ENCODE data around the gene IQCC. TPM values are rescaled to one million over a fixed set of nuclear protein-coding genes. Genes with fewer than 3 reads are reported as not detected.

IQCC gene
- total and polyA plus RNA-seq, 2 donors, result 2.8 to 3.0 TPM

- no peaks in the 10 kb centered on the region for H3K27me3 ChIP-seq (ENCODE audit: control insufficient read depth in 2 of 2, insufficient read depth in 1 of 2, low read length in 1 of 2)
- peaks cover 10 to 27% of the 10 kb centered on the region in 2 donors for H3K4me1 ChIP-seq (ENCODE audit: control insufficient read depth in 2 of 2, insufficient read depth in 2 of 2, low read length in 2 of 2)
- peak within 1 kb of the TSS; percentile 83 to 88 for H3K4me3 ChIP-seq (ENCODE audit: low read length in 2 of 2)
- H3K9me3 ChIP-seq (ENCODE audit: control insufficient read depth in 2 of 2, insufficient read depth in 1 of 2, low read length in 1 of 2), result no peaks in the 10 kb centered on the region
- under 1% methylated on average over 79 of the region's 79 CpGs for WGBS
- peaks cover 26 to 28% of the 10 kb centered on the region in 2 donors for H3K36me3 ChIP-seq (ENCODE audit: control insufficient read depth in 2 of 2, insufficient read depth in 2 of 2, low read length in 1 of 2)
- H3K27ac ChIP-seq (ENCODE audit: low read depth in 1 of 2, low read length in 1 of 2), result peak within 1 kb of the TSS; percentile 86 to 98
- DNase-seq (ENCODE audit: low read depth in 6 of 9, low spot score in 9 of 9), result peak; percentile 59 to 93 (median 78)
Observed at GRCh38 chr1:32179443-32180185, 25.9 kb upstream of the IQCC start, which contains the start of gene TXLNA. Gene TXLNA, plus strand, starts transcription at chr1:32179675. Its CDS starts 671 bp downstream, at chr1:32180346.

GRCh38 chr1:32180186-32181060 lies 25.0 kb upstream of the IQCC start:
- H3K36me3 ChIP-seq (ENCODE audit: control insufficient read depth in 2 of 2, insufficient read depth in 2 of 2, low read length in 1 of 2), result peaks cover 25 to 31% of the 10 kb centered on the region in 2 donors
- H3K9me3 ChIP-seq (ENCODE audit: control insufficient read depth in 2 of 2, insufficient read depth in 1 of 2, low read length in 1 of 2), result no peaks in the 10 kb centered on the region
- WGBS, result 13% methylated on average over 36 of the region's 36 CpGs
- H3K4me3 ChIP-seq (ENCODE audit: low read length in 2 of 2), result peak overlapping the region; percentile 83 to 88
- H3K27ac ChIP-seq (ENCODE audit: low read depth in 1 of 2, low read length in 1 of 2), result peak overlapping the region; percentile 80 to 86
- H3K27me3 ChIP-seq (ENCODE audit: control insufficient read depth in 2 of 2, insufficient read depth in 1 of 2, low read length in 1 of 2), result no peaks in the 10 kb centered on the region
- DNase-seq (ENCODE audit: low read depth in 6 of 9, low spot score in 9 of 9), result no peak
- H3K4me1 ChIP-seq (ENCODE audit: control insufficient read depth in 2 of 2, insufficient read depth in 2 of 2, low read length in 2 of 2), result peaks cover 10 to 27% of the 10 kb centered on the region in 2 donors

GRCh38 chr1:32181065-32181464 lies 24.4 kb upstream of the IQCC start:
- H3K36me3 ChIP-seq (ENCODE audit: control insufficient read depth in 2 of 2, insufficient read depth in 2 of 2, low read length in 1 of 2), result peaks cover 30 to 33% of the 10 kb centered on the region in 2 donors
- no peak for DNase-seq (ENCODE audit: low read depth in 6 of 9, low spot score in 9 of 9)

GRCh38 chr1:32181563-32181962 lies 23.9 kb upstream of the IQCC start:
- Histone ChIP-seq H3K4me1 (ENCODE audit: control insufficient read depth in 2 of 2, insufficient read depth in 2 of 2, low read length in 2 of 2) (peaks cover 10 to 27% of the 10 kb centered on the region in 2 donors), H3K27me3 (ENCODE audit: control insufficient read depth in 2 of 2, insufficient read depth in 1 of 2, low read length in 1 of 2) (no peaks in the 10 kb centered on the region), H3K27ac (ENCODE audit: low read depth in 1 of 2, low read length in 1 of 2) (no peak overlapping the region), H3K36me3 (ENCODE audit: control insufficient read depth in 2 of 2, insufficient read depth in 2 of 2, low read length in 1 of 2) (peaks cover 35 to 37% of the 10 kb centered on the region in 2 donors), H3K4me3 (ENCODE audit: low read length in 2 of 2) (no peak overlapping the region), H3K9me3 (ENCODE audit: control insufficient read depth in 2 of 2, insufficient read depth in 1 of 2, low read length in 1 of 2) (no peaks in the 10 kb centered on the region)
- whole genome bisulfite sequencing, result 94% methylated on average over 5 of the region's 5 CpGs
- no peak for DNase-seq (ENCODE audit: low read depth in 6 of 9, low spot score in 9 of 9)

More at GRCh38 chr1:32181065-32181464, 24.4 kb upstream of the IQCC start:
- H3K4me3 ChIP-seq (ENCODE audit: low read length in 2 of 2), result peak overlapping the region in 1 of 2 donors; percentile 88
- no peaks in the 10 kb centered on the region for H3K27me3 ChIP-seq (ENCODE audit: control insufficient read depth in 2 of 2, insufficient read depth in 1 of 2, low read length in 1 of 2)
- no peaks in the 10 kb centered on the region for H3K9me3 ChIP-seq (ENCODE audit: control insufficient read depth in 2 of 2, insufficient read depth in 1 of 2, low read length in 1 of 2)
- H3K27ac ChIP-seq (ENCODE audit: low read depth in 1 of 2, low read length in 1 of 2), result no peak overlapping the region
- H3K4me1 ChIP-seq (ENCODE audit: control insufficient read depth in 2 of 2, insufficient read depth in 2 of 2, low read length in 2 of 2), result peaks cover 10 to 27% of the 10 kb centered on the region in 2 donors
- 96% methylated on average over 9 of the region's 9 CpGs for WGBS

- no peak for DNase-seq (ENCODE audit: low read depth in 6 of 9, low spot score in 9 of 9)
- no peak overlapping the region for H3K4me3 ChIP-seq (ENCODE audit: low read length in 2 of 2)
- peaks cover 10 to 27% of the 10 kb centered on the region in 2 donors for H3K4me1 ChIP-seq (ENCODE audit: control insufficient read depth in 2 of 2, insufficient read depth in 2 of 2, low read length in 2 of 2)
- no peak overlapping the region for H3K27ac ChIP-seq (ENCODE audit: low read depth in 1 of 2, low read length in 1 of 2)
- H3K27me3 ChIP-seq (ENCODE audit: control insufficient read depth in 2 of 2, insufficient read depth in 1 of 2, low read length in 1 of 2), result no peaks in the 10 kb centered on the region
- H3K9me3 ChIP-seq (ENCODE audit: control insufficient read depth in 2 of 2, insufficient read depth in 1 of 2, low read length in 1 of 2), result no peaks in the 10 kb centered on the region
- WGBS, result 98% methylated on average over 6 of the region's 6 CpGs
- peaks cover 37 to 40% of the 10 kb centered on the region in 2 donors for H3K36me3 ChIP-seq (ENCODE audit: control insufficient read depth in 2 of 2, insufficient read depth in 2 of 2, low read length in 1 of 2)
Observed at GRCh38 chr1:32182060-32182459, 23.4 kb upstream of the IQCC start.

- H3K36me3 ChIP-seq (ENCODE audit: control insufficient read depth in 2 of 2, insufficient read depth in 2 of 2, low read length in 1 of 2), result peaks cover 57 to 66% of the 10 kb centered on the region in 2 donors
- H3K4me1 ChIP-seq (ENCODE audit: control insufficient read depth in 2 of 2, insufficient read depth in 2 of 2, low read length in 2 of 2), result peaks cover 8 to 18% of the 10 kb centered on the region in 2 donors
- DNase-seq (ENCODE audit: low read depth in 6 of 9, low spot score in 9 of 9), result no peak
Observed at GRCh38 chr1:32184650-32185049, 20.8 kb upstream of the IQCC start.

GRCh38 chr1:32186077-32186476 lies 19.4 kb upstream of the IQCC start:
- peaks cover 70 to 80% of the 10 kb centered on the region in 2 donors for H3K36me3 ChIP-seq (ENCODE audit: control insufficient read depth in 2 of 2, insufficient read depth in 2 of 2, low read length in 1 of 2)
- no peak overlapping the region for H3K27ac ChIP-seq (ENCODE audit: low read depth in 1 of 2, low read length in 1 of 2)
- H3K4me1 ChIP-seq (ENCODE audit: control insufficient read depth in 2 of 2, insufficient read depth in 2 of 2, low read length in 2 of 2), result peaks cover 4 to 7% of the 10 kb centered on the region in 2 donors
- DNase-seq (ENCODE audit: low read depth in 6 of 9, low spot score in 9 of 9), result no peak
- 98% methylated on average over 2 of the region's 2 CpGs for WGBS
- no peak overlapping the region for H3K4me3 ChIP-seq (ENCODE audit: low read length in 2 of 2)
- H3K9me3 ChIP-seq (ENCODE audit: control insufficient read depth in 2 of 2, insufficient read depth in 1 of 2, low read length in 1 of 2), result no peaks in the 10 kb centered on the region
- H3K27me3 ChIP-seq (ENCODE audit: control insufficient read depth in 2 of 2, insufficient read depth in 1 of 2, low read length in 1 of 2), result no peaks in the 10 kb centered on the region

More at GRCh38 chr1:32184650-32185049, 20.8 kb upstream of the IQCC start:
- no peak overlapping the region for H3K4me3 ChIP-seq (ENCODE audit: low read length in 2 of 2)
- no peaks in the 10 kb centered on the region for H3K9me3 ChIP-seq (ENCODE audit: control insufficient read depth in 2 of 2, insufficient read depth in 1 of 2, low read length in 1 of 2)
- H3K27ac ChIP-seq (ENCODE audit: low read depth in 1 of 2, low read length in 1 of 2), result no peak overlapping the region
- H3K27me3 ChIP-seq (ENCODE audit: control insufficient read depth in 2 of 2, insufficient read depth in 1 of 2, low read length in 1 of 2), result no peaks in the 10 kb centered on the region

- WGBS, result 98% methylated on average over 2 of the region's 2 CpGs
- no peaks in the 10 kb centered on the region for H3K27me3 ChIP-seq (ENCODE audit: control insufficient read depth in 2 of 2, insufficient read depth in 1 of 2, low read length in 1 of 2)
- no peak overlapping the region for H3K4me3 ChIP-seq (ENCODE audit: low read length in 2 of 2)
- H3K9me3 ChIP-seq (ENCODE audit: control insufficient read depth in 2 of 2, insufficient read depth in 1 of 2, low read length in 1 of 2), result no peaks in the 10 kb centered on the region
- peaks cover 70 to 84% of the 10 kb centered on the region in 2 donors for H3K36me3 ChIP-seq (ENCODE audit: control insufficient read depth in 2 of 2, insufficient read depth in 2 of 2, low read length in 1 of 2)
- no peak for DNase-seq (ENCODE audit: low read depth in 6 of 9, low spot score in 9 of 9)
- H3K4me1 ChIP-seq (ENCODE audit: control insufficient read depth in 2 of 2, insufficient read depth in 2 of 2, low read length in 2 of 2), result peaks cover 3% of the 10 kb centered on the region in 2 donors
- H3K27ac ChIP-seq (ENCODE audit: low read depth in 1 of 2, low read length in 1 of 2), result no peak overlapping the region
Observed at GRCh38 chr1:32186491-32186890, 19.0 kb upstream of the IQCC start.

GRCh38 chr1:32187850-32188249 lies 17.6 kb upstream of the IQCC start:
- Histone ChIP-seq H3K4me3 (ENCODE audit: low read length in 2 of 2) (no peak overlapping the region), H3K27ac (ENCODE audit: low read depth in 1 of 2, low read length in 1 of 2) (no peak overlapping the region), H3K36me3 (ENCODE audit: control insufficient read depth in 2 of 2, insufficient read depth in 2 of 2, low read length in 1 of 2) (peaks cover 72 to 89% of the 10 kb centered on the region in 2 donors), H3K9me3 (ENCODE audit: control insufficient read depth in 2 of 2, insufficient read depth in 1 of 2, low read length in 1 of 2) (no peaks in the 10 kb centered on the region), H3K4me1 (ENCODE audit: control insufficient read depth in 2 of 2, insufficient read depth in 2 of 2, low read length in 2 of 2) (peaks cover 0 to 2% of the 10 kb centered on the region in 2 donors), H3K27me3 (ENCODE audit: control insufficient read depth in 2 of 2, insufficient read depth in 1 of 2, low read length in 1 of 2) (no peaks in the 10 kb centered on the region)
- WGBS, result 99% methylated on average over 9 of the region's 9 CpGs
- no peak for DNase-seq (ENCODE audit: low read depth in 6 of 9, low spot score in 9 of 9)
